ENCODE results near the gene PCBP3.

- TF ChIP-seq CTCF (IDR thresholded peaks at IDR 0.05; ENCODE audit: low read length) (no peak), EZH2 (optimal IDR thresholded peaks at IDR 0.05; ENCODE audit: low read depth, low read length) (no peak), EZH2phosphoT487 (IDR thresholded peaks at IDR 0.05; ENCODE audit: low read length) (no peak)
These were observed 227.5 kb downstream of the PCBP3 start for GRCh38 chr21:45870851-45871615.

All from MM.1S (cell line).